ENCODE results near the gene LCN1.
"Not testable (repeated sequence)": the region's sequence is repeated elsewhere in the genome, so short reads cannot be mapped to it uniquely, and the experiment has no call there.

The LCN1 gene

DNA sequence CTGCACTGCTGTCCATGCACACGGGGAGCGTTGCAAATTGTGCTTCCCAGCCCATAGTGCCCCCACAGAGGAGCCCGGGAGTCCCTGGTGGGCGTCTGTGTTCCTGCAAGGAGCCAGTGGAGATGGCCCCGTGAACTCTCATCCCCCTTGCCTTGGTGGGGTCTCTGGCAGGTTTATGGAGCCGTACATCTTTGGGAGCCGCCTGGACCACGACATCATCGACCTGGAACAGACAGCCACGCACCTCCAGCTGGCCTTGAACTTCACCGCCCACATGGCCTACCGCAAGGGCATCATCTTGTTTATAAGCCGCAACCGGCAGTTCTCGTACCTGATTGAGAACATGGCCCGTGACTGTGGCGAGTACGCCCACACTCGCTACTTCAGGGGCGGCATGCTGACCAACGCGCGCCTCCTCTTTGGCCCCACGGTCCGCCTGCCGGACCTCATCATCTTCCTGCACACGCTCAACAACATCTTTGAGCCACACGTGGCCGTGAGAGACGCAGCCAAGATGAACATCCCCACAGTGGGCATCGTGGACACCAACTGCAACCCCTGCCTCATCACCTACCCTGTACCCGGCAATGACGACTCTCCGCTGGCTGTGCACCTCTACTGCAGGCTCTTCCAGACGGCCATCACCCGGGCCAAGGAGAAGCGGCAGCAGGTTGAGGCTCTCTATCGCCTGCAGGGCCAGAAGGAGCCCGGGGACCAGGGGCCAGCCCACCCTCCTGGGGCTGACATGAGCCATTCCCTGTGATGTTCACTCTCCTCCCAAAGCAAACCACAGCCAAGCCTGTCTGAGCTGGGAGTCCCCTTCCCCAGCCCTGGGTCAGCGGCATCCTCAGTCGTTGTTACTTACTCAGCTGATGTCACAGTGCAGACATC lies 17.6 kb upstream of the LCN1 start:
- DNase-seq (ENCODE audit: low read depth in 1 of 2, low spot score in 1 of 2): no peak
- in situ Hi-C loops (cut with HindIII; ENCODE audit: low pct_unique_long_range_greater_than_20kb, low sequenced_read_pairs): no loop called here
- TF ChIP-seq JUND (IDR thresholded peaks at IDR 0.05; ENCODE audit: low read depth): no peak

DNA sequence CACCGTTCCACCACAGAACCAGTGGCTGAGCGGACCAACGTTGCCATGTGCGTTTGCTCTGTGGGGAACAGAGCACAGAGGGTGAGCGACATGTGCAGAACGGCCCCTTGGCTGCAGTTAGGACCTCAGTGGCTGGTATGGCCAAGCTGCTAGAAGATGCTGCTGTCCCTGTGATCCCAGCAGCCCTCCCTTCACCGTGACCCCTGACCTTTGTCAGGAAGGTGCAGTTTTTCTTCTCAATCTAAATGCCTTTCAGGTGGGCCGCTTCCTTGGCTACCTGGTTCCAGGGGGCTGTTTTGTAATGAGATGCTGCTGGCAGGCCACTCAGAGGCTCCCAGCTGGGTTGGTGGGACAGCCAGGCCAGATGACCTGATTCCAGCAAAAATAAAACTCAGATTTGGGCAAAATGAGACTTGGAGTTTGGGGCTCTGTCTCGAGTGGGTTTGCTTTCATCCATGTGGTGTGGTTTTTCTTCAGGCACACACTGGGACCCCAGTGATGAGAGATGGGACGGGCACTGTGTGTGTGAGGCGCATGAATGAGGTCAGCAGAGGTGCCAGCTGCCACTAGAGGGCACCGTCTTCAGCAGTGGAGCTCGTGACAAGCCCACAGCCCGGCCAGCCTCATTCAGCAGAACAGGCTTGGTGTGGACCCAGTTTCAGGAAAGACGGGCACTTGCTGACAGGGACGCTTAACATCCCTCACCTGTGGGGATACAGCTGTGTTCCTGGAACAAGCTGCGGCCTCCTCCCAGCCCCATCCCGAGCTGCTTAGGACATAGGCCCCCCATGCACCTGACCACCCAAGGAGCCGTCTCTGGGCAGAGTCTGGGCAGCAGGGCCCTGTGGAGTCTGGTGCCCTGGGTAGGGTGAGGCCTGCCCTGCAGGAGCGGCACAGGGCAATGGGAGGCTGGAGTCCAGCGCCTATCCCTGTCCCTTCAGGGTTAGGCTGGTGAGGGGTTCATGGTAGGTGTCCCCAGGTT lies 16.7 kb upstream of the LCN1 start:
- peak; percentile 85 to 95 for DNase-seq (ENCODE audit: low read depth in 1 of 2, low spot score in 1 of 2)
- no peak for TF ChIP-seq JUND (IDR thresholded peaks at IDR 0.05; ENCODE audit: low read depth)
- in situ Hi-C loops (cut with HindIII; ENCODE audit: low pct_unique_long_range_greater_than_20kb, low sequenced_read_pairs): no loop called here

DNA sequence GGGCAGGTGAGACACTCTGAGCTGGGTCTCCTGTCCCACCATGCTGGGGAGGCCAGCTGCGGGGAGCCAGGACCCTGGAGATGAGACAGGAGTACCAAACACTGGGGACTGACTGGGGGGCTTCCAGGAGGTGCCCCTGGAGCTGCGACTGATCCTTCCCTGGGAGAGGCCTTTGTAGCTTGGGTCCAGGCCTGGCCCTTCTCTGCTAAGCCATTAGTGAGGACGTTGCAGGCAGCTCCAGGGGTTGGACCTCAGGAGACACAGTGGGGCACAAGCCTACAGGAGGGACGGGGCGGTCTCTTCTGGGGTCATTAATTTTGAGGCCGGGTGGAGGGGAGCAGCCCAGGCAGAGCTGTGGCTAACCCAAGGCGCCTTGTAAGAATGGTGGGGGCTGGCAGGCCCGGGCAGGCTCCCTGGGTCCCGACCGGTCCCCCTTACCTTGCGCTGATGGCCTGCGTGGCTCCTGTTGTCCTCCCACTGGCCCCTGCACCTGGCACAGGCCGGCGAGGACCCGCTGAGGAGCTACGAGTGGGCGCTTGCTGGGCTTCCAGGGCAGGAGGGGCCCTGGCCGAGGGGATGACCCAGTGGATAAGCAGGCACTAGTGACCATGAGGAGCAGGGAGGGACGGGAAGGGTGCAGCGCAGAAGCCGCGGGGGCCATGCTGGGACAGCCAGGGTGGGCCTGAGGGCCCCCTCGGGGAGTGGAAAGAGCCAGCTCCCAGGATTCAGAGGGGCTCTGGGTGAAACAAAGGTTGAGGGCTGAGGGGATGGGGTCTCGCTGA lies 15.6 kb upstream of the LCN1 start:
- DNase-seq (ENCODE audit: low read depth in 1 of 2, low spot score in 1 of 2): no peak
- in situ Hi-C loops (cut with HindIII; ENCODE audit: low pct_unique_long_range_greater_than_20kb, low sequenced_read_pairs): no loop called here

DNA sequence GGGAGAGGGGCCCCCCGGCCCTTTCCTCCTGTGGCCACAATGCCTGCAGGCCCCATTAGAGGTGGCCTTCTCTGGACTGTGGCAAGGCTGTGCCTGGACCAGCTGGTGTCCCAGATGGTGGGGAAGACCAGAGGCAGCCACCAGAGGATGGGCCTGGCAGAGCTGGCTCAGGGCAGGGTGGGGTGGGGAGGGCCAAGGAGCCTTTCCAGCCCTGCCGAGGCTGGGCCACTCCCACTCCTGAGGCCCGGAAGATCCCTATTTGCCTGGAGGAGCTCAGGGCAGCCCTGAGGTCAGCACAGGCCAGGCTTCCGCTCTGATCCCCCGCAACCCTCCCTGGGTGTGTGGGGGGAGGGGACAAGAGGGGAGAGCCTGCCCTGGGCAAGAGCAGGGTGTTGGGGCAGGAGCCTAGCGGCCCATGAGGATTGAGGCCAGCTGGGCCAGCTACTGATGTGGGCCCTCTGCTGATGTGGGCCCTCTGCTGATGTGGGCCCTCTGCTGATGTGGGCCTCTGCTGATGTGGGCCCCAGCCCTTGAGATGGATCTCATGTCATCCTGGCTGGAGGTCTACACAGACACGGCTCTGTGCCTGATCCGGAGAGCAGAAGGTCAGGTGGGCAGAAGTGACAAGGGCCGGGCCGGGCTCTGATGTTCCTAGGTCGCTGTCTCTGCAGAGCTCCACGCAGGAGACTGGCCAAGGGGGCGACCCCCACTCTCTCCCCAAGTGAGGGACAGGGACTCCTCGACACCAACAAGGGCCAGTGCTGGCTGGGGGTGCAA lies 14.7 kb upstream of the LCN1 start:
- in situ Hi-C loops (cut with HindIII; ENCODE audit: low pct_unique_long_range_greater_than_20kb, low sequenced_read_pairs): no loop called here
- DNase-seq (ENCODE audit: low read depth in 1 of 2, low spot score in 1 of 2): no peak
- TF ChIP-seq JUND (IDR thresholded peaks at IDR 0.05; ENCODE audit: low read depth): no peak

More for the DNA sequence above, 15.6 kb upstream of the LCN1 start:
- no peak for TF ChIP-seq JUND (IDR thresholded peaks at IDR 0.05; ENCODE audit: low read depth)

DNA sequence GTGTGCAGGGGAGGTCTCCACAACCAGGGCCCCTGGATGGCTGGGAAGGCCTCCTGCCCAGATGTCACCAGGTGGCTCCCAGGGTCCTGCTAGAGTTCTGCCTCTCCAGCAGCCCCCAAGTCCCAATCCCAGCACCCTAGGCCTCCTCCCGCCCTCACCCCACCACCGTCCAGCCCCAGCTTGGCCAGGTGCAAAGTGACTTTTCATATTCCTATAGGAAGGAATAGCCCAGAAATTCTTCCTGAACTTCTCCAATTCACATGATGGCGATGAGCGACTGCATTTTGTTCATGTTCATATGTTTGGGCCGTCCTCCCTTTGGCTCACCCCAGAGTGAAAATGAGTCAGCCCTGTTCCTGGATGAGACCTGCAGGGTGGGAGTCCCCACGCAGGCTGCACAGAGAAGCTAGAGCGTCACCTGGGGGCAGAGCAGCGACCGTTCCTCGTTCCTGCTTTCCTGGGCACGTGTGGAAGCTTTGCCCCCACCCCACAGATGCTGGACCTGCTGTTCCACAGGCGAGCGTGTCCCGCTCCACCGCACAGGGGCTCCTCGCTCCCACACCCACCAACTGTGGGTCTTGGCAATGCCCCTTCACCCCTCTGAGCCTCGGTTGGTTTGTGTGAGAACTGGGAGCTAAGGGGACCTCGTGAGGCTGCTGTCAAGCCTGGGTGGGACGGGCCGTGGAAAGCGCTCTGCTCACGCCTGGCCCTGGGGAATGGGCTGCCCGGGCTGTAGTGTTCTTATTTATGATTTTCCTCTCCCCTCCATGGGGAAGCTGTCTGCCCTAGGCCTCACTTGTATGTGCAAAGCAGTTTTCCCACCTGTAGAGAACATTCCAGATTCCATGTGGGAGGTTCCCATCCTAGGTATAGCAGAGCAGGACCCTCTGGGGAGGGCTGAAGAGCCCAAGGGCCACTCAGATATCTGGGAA lies 13.9 kb upstream of the LCN1 start:
- TF ChIP-seq JUND (IDR thresholded peaks at IDR 0.05; ENCODE audit: low read depth): no peak
- no peak for DNase-seq (ENCODE audit: low read depth in 1 of 2, low spot score in 1 of 2)
- in situ Hi-C loops (cut with HindIII; ENCODE audit: low pct_unique_long_range_greater_than_20kb, low sequenced_read_pairs): no loop called here

DNA sequence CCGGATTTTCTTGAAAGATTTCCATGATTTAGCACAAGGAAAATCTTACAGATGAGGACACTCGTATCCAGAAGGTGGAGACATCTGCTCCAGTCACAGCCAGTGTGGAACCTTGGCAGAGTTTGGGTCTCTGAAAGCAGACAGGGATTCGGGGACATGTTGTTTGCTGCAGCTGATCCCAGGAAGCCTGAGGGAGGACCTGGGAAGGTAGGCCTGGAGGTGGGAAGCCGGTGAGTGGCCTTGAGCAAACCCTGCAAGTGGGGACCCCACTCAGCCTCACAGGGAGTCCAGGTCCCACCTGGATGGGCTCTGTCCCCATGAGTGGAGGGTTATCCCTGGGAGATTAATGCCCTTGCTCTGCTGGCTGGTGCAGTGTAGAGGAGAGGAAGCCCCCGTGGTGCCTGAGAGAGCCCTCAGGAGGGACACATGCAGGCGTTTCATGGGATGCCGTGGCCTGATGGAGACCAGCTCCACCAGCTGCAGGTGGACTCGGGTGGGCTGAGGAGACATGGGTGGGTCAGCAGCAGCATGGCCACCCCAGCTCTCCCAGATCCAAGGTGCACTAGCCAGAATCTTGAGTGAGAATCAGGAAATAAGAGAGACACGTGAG lies 12.9 kb upstream of the LCN1 start:
- in situ Hi-C loops (cut with HindIII; ENCODE audit: low pct_unique_long_range_greater_than_20kb, low sequenced_read_pairs): no loop called here

DNA sequence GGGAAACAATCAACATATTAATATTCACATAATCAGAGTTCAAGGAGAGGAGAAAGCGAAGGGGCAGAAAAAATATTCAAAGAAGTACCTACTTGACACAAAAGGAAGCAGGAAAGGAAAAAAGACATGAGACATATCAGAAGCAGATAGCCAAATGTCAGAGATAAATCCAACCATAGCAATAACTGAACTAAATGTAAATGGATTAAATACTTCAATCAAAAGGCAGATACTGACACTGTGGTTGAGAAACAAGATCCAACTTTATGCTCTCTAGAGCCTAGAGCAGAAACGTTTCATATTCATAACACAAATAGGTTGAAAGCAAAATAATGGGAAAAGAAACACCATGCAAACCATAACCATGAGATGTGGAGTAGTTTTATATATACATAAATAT lies 11.8 kb upstream of the LCN1 start:
- no peak for DNase-seq (ENCODE audit: low read depth in 1 of 2, low spot score in 1 of 2)
- in situ Hi-C loops (cut with HindIII; ENCODE audit: low pct_unique_long_range_greater_than_20kb, low sequenced_read_pairs): no loop called here
- TF ChIP-seq JUND (IDR thresholded peaks at IDR 0.05; ENCODE audit: low read depth): no peak

More for the DNA sequence above, 12.9 kb upstream of the LCN1 start:
- TF ChIP-seq JUND (IDR thresholded peaks at IDR 0.05; ENCODE audit: low read depth): no peak
- DNase-seq (ENCODE audit: low read depth in 1 of 2, low spot score in 1 of 2): no peak

DNA sequence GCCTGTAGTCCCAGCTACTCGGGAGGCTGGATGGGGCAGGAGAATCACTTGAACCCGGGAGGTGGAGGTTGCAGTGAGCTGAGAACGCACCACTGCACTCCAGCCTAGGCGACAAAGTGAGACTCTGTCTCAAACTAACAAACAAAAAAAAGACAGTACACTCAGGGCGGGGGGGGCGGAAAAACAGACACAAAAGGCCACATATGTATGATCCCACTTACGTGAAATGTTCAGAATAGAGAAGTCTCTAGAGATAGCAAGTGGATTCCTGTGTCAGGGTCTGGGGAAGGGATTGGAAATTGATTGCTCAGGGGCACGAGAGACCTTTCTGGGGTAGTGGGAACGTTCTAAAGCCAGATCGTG lies 9.0 kb upstream of the LCN1 start:
- in situ Hi-C loops (cut with HindIII; ENCODE audit: low pct_unique_long_range_greater_than_20kb, low sequenced_read_pairs): no loop called here
- DNase-seq (ENCODE audit: low read depth in 1 of 2, low spot score in 1 of 2): no peak

DNA sequence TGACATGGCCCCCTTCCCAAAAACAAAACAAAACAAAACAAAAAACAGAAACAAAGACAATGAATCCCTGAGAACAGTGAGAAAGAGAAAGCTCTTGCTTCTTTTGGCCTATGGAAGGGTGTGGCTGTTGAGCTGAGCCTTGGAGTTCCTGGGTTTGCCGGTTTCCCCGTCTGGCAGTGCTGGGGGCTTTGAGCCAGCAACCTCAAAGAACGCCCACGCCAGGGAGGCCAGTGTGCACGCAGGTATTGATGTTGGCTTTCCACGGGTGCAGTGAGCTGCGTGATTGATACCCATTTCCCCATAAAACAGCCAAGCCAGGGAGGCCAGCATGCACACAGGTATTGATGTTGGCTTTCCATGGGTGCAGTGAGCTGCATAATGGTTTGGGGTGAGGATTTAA lies 8.3 kb upstream of the LCN1 start:
- in situ Hi-C loops (cut with HindIII; ENCODE audit: low pct_unique_long_range_greater_than_20kb, low sequenced_read_pairs): no loop called here
- TF ChIP-seq JUND (IDR thresholded peaks at IDR 0.05; ENCODE audit: low read depth): no peak
- DNase-seq (ENCODE audit: low read depth in 1 of 2, low spot score in 1 of 2): no peak

More for the DNA sequence above, 9.0 kb upstream of the LCN1 start:
- TF ChIP-seq JUND (IDR thresholded peaks at IDR 0.05; ENCODE audit: low read depth): no peak

DNA sequence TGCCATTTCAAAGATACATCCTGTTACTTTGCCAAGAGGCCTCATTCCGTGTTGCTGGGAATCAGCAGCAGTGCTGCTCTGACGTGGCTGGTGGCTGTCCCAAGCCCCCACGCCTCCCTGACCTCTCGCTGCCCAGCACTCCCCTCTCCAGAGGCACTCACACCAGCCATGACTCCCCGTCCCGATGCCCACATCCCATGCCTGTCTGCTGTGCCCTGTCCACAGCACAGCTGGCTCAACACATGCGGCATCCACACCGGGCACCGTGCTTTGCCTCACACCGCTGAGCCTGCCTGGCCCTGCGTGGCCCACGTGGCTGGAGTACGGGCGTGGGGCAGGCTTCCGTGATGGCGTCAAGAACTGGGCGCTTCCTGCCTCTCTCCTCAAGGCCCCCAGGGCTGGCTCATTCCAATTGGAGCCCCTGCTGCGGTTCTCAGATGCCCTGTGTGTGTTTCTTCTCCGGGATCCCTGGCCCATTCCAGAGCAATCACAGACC lies 7.8 kb upstream of the LCN1 start:
- TF ChIP-seq JUND (IDR thresholded peaks at IDR 0.05; ENCODE audit: low read depth): no peak
- DNase-seq (ENCODE audit: low read depth in 1 of 2, low spot score in 1 of 2): no peak
- in situ Hi-C loops (cut with HindIII; ENCODE audit: low pct_unique_long_range_greater_than_20kb, low sequenced_read_pairs): no loop called here

DNA sequence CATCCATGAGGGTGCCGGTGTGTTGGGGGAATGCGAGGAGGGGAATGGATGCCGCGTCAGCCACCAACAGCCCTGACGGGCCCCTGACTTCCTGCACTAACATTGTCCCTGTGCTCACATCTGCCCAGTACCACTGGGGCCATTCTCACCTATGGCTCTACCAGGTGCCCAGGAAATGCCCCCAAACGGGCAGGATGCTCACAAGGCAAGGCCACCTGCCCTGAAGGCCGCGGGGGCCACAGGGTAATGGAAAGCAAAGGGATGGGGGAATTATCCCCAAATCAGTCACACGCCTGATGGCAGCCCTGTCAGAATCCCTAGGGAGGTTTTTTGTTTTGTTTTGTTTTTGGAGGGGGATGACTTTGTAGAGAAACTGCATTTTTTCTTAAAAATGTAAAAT lies 7.3 kb upstream of the LCN1 start:
- in situ Hi-C loops (cut with HindIII; ENCODE audit: low pct_unique_long_range_greater_than_20kb, low sequenced_read_pairs): not testable (repeated sequence)

More for the DNA sequence above, 7.3 kb upstream of the LCN1 start:
- not testable (repeated sequence) for DNase-seq (ENCODE audit: low read depth in 1 of 2, low spot score in 1 of 2)

Measured in T47D (cell line).